SK-N-SH (cell line): ENCODE results near the gene SIT1.

Source experiments
- CTCF ChIP-seq: fragments of 200-600 bp; sonication (generic); IDR thresholded peaks from 2 replicates; pipeline ENCODE4 v1.6.1; 2017; ENCODE audit warnings: antibody characterized with exemption, mild to moderate bottlenecking, moderate library complexity
- GABPA ChIP-seq: IDR thresholded peaks from 2 replicates; pipeline ENCODE4 v1.4.0; 2012; ENCODE audit warnings: low read depth, mild to moderate bottlenecking
- GATA2 ChIP-seq: sonication (generic); formaldehyde crosslinking; IDR thresholded peaks from 2 replicates; pipeline ENCODE4 v1.5.0; 2020; ENCODE audit warnings: mild to moderate bottlenecking, missing genetic modification reagents
- RCOR1 ChIP-seq: fragments of 150-350 bp; IDR thresholded peaks from 2 replicates; pipeline ENCODE4 v1.6.1; 2017; ENCODE audit warnings: antibody characterized with exemption, low read length
- SIN3A ChIP-seq: IDR thresholded peaks from 2 replicates; pipeline ENCODE4 v1.6.1; 2012; ENCODE audit warnings: low read depth, mild to moderate bottlenecking, low read length, moderate library complexity, borderline replicate concordance
- TCF12 ChIP-seq: IDR thresholded peaks from 2 replicates; pipeline ENCODE4 v1.4.0; 2012
- USF2 ChIP-seq: fragments of 150-350 bp; IDR thresholded peaks from 2 replicates; pipeline ENCODE4 v1.6.1; 2017; ENCODE audit warnings: antibody characterized with exemption, low read length, low read depth, borderline replicate concordance
- YY1 ChIP-seq: IDR thresholded peaks from 2 replicates; pipeline ENCODE4 v1.4.0; 2012; ENCODE audit warnings: low read depth, mild to moderate bottlenecking
- ZBTB33 ChIP-seq: IDR thresholded peaks from 2 replicates; pipeline ENCODE4 v1.4.0; 2012; ENCODE audit warnings: low read depth, borderline replicate concordance
- TF ChIP-seq, protein P1 (sequence below): IDR thresholded peaks from 2 replicates; pipeline ENCODE4; 2012

DNA sequence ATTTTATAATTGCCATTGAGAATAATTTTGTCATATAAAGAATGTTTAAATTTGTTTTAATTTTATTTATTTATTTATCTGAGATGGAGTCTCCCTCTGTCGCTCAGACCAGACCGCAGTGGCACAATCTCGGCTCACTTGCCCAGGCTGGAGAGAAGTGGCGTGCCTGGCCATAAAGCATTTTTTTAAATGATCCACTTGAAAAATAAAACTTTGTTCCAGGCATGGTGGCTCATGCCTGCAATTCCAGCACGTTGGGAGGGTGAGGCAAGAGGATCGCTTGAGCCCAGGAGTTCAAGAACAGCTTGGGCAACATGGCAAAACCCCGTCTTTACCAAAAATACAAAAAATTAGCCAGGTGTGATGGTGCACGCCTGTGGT lies 2.1 kb upstream of the SIT1 start:
- no peak for TF ChIP-seq CTCF
- TF ChIP-seq USF2, result no peak
- TF ChIP-seq SIN3A, result no peak
- TF ChIP-seq ZBTB33, result no peak
- no peak for TF ChIP-seq RCOR1
- TF ChIP-seq YY1, result no peak
- TF ChIP-seq GATA2, result no peak
- TF ChIP-seq, protein P1, sequence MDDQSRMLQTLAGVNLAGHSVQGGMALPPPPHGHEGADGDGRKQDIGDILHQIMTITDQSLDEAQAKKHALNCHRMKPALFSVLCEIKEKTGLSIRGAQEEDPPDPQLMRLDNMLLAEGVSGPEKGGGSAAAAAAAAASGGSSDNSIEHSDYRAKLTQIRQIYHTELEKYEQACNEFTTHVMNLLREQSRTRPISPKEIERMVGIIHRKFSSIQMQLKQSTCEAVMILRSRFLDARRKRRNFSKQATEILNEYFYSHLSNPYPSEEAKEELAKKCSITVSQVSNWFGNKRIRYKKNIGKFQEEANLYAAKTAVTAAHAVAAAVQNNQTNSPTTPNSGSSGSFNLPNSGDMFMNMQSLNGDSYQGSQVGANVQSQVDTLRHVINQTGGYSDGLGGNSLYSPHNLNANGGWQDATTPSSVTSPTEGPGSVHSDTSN, result no peak
- no peak for TF ChIP-seq GABPA
- TF ChIP-seq TCF12, result no peak
